C4-2B (cell line): Measurements from ENCODE around the gene PTPRN2.

Source experiments
- CTCF ChIP-seq: fragments of 450-650 bp; conservative IDR thresholded peaks from 2 replicates; pipeline ENCODE4 v1.5.1; 2017; ENCODE audit warnings: mild to moderate bottlenecking
- ZFX ChIP-seq: fragments of 450-650 bp; IDR thresholded peaks from 2 replicates; pipeline ENCODE4 v1.6.1; 2017

- TF ChIP-seq CTCF (no peak), ZFX (no peak)
Measured at GRCh38 chr7:157856873-157857577, 730.6 kb downstream of the PTPRN2 start.
